Panc1 (cell line): ENCODE measurements around the gene RPN2. TPM values are rescaled to one million over a fixed set of nuclear protein-coding genes. Genes with fewer than 3 reads are reported as not detected.

ENCODE experiments used
- ATAC-seq: fragments of 200-7000 bp; cut with Tn5 transposase; 2 replicates; pipeline ENCODE4 v1.9.1; 2020; ENCODE audit warnings: mild to moderate bottlenecking, moderate library complexity
- BruUV-seq: library from RNA; stranded (reverse); fragments of 400-500 nt; replicated peaks from 2 replicates; lab custom pipeline; 2021; lab: Mats Ljungman, UMichigan
- CTCF ChIA-PET: fragments of 300-600 bp; sonication (Branson Sonifier 250); formaldehyde crosslinking; loops from one replicate; lab custom pipeline; 2022; ENCODE audit warnings: antibody characterized with exemption; lab: Charles Lee
- POLR2A ChIA-PET: fragments of 300-600 bp; sonication (Branson Sonifier 250); formaldehyde crosslinking; loops from one replicate; lab custom pipeline; 2022; ENCODE audit warnings: antibody characterized with exemption; lab: Charles Lee
- DNase-seq: peaks from one replicate; pipeline ENCODE4 v3.0.0-alpha.2; 2010; ENCODE audit warnings: low read depth, low spot score
- H3K27ac ChIP-seq: 2 replicates; pipeline ENCODE4 v1.5.1; 2011; ENCODE audit warnings: mild to moderate bottlenecking, low read length, inconsistent platforms
- H3K27me3 ChIP-seq: fragments of 200-500 bp; sonication (Bioruptor generic); 2 replicates; pipeline ENCODE4 v1.6.0; 2014; ENCODE audit warnings: low read length, inconsistent platforms; ENCODE audit not compliant: control insufficient read depth, insufficient read depth
- H3K36me3 ChIP-seq: fragments of 200-500 bp; sonication (Bioruptor generic); 2 replicates; pipeline ENCODE4 v1.5.1; 2014; ENCODE audit warnings: inconsistent platforms, mild to moderate bottlenecking, low read length, moderate library complexity; ENCODE audit not compliant: control insufficient read depth, insufficient read depth
- H3K4me1 ChIP-seq: 2 replicates; pipeline ENCODE4 v1.5.1; 2011; ENCODE audit warnings: inconsistent platforms, mild to moderate bottlenecking, low read length, moderate library complexity; ENCODE audit not compliant: control insufficient read depth, insufficient read depth
- H3K4me3 ChIP-seq, 2 experiments: 2 replicates each; pipeline ENCODE4 v1.5.1; 2011 to 2012; ENCODE audit warnings: low read depth in 2 of 2, low read length in 2 of 2, mild to moderate bottlenecking in 2 of 2, inconsistent platforms in 1 of 2, moderate library complexity in 1 of 2
- H3K9me3 ChIP-seq: fragments of 200-500 bp; sonication (Bioruptor generic); 2 replicates; pipeline ENCODE4 v1.5.1; 2014; ENCODE audit warnings: low read depth, mild to moderate bottlenecking, inconsistent platforms, low read length, moderate library complexity; ENCODE audit not compliant: control insufficient read depth, insufficient read depth
- POLR2AphosphoS5 ChIP-seq: IDR thresholded peaks from 2 replicates; pipeline ENCODE4 v1.6.1; 2012; ENCODE audit warnings: mild to moderate bottlenecking, low read depth, low read length, moderate library complexity
- SIN3A ChIP-seq: IDR thresholded peaks from 2 replicates; pipeline ENCODE4 v1.6.1; 2012; ENCODE audit warnings: low read depth, mild to moderate bottlenecking, low read length, moderate library complexity, borderline replicate concordance; ENCODE audit not compliant: insufficient read depth
- TCF7L2 ChIP-seq: IDR thresholded peaks from 2 replicates; pipeline ENCODE4 v1.6.1; 2011; ENCODE audit warnings: mild to moderate bottlenecking, low read depth, low read length, inconsistent platforms
- in situ Hi-C: cut with HindIII; loops from 2 replicates; pipeline ENCODE4 v1.10.0; 2016; ENCODE audit warnings: low sequenced_read_pairs, low pct_unique_long_range_greater_than_20kb
- intact Hi-C: fragments of 100-400 bp; cut with micrococcal nuclease; formaldehyde crosslinking; loops from one replicate; pipeline ENCODE4 v1.10.0; 2022; ENCODE audit not compliant: unreplicated experiment
- total RNA-seq: library from RNA; stranded (reverse); gene quantifications from one replicate; pipeline ENCODE4 v1.2.1, GENCODE V29; 2021; ENCODE audit not compliant: unreplicated experiment
- TF ChIP-seq, protein P1 (sequence below), 2 experiments: IDR thresholded peaks; 2 replicates each; pipeline ENCODE4 v1.6.1; 2011 to 2012; ENCODE audit warnings: low read depth in 2 of 2, control low read depth in 1 of 2, low read length in 1 of 2, mild to moderate bottlenecking in 1 of 2, moderate library complexity in 1 of 2; ENCODE audit not compliant: insufficient read depth in 1 of 2
- TF ChIP-seq, protein P2 (sequence below): fragments of 450-650 bp; IDR thresholded peaks from 2 replicates; pipeline ENCODE4 v1.5.1; 2017; ENCODE audit warnings: mild to moderate bottlenecking

RPN2 gene
- total RNA-seq, 1 experiment from 2014 or later: 250 TPM

DNA sequence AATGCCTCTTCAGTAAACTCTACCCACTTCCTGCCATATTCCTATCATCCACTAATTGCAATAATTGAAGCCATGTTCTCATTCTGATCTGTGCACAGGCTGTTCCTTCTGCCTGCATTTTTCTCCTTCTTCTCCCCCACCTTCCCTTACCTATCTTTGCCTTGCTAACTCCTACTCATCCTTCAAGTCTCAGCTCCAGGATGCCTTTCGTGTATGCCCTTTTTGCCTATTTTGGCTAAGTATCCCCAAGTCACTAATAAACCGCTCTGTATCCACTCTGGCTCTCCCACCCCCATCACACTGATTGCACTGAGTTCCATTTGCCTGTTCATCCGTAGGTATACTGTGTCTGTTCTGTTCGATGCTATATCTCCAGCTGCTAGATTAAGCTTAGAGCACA lies 6.3 kb upstream of the RPN2 start:
- in situ Hi-C loops: no loop called here
- DNase-seq: no peak
- ChIA-PET CTCF (no interaction called here), POLR2A (no interaction called here)
- no peaks in the 10 kb centered on the region for H3K27me3 ChIP-seq
- no peak overlapping the region for H3K27ac ChIP-seq
- no peaks in the 10 kb centered on the region for H3K36me3 ChIP-seq
- H3K4me1 ChIP-seq: peaks cover 3% of the 10 kb centered on the region; the same call in 1 of the 2 replicates
- no TSS peak for BruUV-seq
- no peak for TF ChIP-seq POLR2AphosphoS5
- TF ChIP-seq SIN3A: no peak
- TF ChIP-seq, protein P1, sequence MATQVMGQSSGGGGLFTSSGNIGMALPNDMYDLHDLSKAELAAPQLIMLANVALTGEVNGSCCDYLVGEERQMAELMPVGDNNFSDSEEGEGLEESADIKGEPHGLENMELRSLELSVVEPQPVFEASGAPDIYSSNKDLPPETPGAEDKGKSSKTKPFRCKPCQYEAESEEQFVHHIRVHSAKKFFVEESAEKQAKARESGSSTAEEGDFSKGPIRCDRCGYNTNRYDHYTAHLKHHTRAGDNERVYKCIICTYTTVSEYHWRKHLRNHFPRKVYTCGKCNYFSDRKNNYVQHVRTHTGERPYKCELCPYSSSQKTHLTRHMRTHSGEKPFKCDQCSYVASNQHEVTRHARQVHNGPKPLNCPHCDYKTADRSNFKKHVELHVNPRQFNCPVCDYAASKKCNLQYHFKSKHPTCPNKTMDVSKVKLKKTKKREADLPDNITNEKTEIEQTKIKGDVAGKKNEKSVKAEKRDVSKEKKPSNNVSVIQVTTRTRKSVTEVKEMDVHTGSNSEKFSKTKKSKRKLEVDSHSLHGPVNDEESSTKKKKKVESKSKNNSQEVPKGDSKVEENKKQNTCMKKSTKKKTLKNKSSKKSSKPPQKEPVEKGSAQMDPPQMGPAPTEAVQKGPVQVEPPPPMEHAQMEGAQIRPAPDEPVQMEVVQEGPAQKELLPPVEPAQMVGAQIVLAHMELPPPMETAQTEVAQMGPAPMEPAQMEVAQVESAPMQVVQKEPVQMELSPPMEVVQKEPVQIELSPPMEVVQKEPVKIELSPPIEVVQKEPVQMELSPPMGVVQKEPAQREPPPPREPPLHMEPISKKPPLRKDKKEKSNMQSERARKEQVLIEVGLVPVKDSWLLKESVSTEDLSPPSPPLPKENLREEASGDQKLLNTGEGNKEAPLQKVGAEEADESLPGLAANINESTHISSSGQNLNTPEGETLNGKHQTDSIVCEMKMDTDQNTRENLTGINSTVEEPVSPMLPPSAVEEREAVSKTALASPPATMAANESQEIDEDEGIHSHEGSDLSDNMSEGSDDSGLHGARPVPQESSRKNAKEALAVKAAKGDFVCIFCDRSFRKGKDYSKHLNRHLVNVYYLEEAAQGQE (IDR thresholded peaks at IDR 0.05; ENCODE audit: insufficient read depth in 1 of 2, low read depth in 2 of 2, low read length in 1 of 2): no peak
- no peak for TF ChIP-seq TCF7L2
- TF ChIP-seq, protein P2, sequence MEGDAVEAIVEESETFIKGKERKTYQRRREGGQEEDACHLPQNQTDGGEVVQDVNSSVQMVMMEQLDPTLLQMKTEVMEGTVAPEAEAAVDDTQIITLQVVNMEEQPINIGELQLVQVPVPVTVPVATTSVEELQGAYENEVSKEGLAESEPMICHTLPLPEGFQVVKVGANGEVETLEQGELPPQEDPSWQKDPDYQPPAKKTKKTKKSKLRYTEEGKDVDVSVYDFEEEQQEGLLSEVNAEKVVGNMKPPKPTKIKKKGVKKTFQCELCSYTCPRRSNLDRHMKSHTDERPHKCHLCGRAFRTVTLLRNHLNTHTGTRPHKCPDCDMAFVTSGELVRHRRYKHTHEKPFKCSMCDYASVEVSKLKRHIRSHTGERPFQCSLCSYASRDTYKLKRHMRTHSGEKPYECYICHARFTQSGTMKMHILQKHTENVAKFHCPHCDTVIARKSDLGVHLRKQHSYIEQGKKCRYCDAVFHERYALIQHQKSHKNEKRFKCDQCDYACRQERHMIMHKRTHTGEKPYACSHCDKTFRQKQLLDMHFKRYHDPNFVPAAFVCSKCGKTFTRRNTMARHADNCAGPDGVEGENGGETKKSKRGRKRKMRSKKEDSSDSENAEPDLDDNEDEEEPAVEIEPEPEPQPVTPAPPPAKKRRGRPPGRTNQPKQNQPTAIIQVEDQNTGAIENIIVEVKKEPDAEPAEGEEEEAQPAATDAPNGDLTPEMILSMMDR: no peak
- H3K4me3 ChIP-seq: no peak overlapping the region
- ATAC-seq: no peak
- intact Hi-C loops: no loop called here
- H3K9me3 ChIP-seq: no peaks in the 10 kb centered on the region

DNA sequence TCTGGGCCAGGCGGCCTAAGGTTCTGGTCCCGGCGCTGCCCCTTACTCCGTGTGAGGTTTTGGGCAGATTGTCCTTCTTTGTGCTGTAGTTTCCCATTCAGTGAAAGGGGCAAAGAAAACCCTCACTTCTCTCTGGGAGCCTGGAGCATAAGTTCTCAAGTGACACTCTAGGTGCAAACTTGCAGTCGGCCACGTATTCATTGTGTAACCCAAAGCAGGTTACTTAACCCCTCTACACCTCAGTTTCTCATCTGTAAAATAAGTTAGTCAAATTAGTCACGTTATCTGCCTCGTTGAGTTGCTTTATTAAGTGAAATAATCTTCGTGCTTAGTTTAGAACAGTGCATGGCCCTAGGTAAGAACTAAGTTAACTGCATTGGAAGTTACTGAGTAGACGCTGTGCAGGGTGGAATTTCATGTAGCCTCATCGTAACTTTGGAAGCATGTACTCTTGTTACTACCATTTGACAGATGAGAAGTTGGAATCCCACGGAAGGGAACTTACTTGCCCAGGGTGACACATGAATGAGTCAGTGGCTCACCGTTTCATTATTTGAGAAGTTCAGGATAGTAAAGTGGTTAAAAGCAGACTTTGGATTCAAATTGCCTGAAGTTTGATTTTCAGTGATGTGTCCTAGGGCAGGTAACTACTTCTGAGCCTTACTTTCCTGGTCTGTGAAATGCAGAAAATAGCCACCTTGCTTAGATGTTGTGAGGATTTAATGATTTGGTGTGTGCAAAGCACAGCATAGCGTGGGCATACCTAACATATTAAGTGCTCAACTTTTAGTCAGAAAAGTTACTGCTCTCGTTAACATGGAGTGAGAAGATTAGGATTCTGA lies 774 bp downstream of the RPN2 start:
- intact Hi-C loops: no loop called here

More for the DNA sequence above, 774 bp downstream of the RPN2 start:
- DNase-seq (no peak), ATAC-seq (no peak)
- ChIA-PET POLR2A (no interaction called here), CTCF (no interaction called here)
- Histone ChIP-seq H3K27me3 (no peaks in the 10 kb centered on the region), H3K4me1 (peaks cover 13% of the 10 kb centered on the region; the same call in 1 of the 2 replicates), H3K27ac (peak overlapping the region; percentile 96), H3K9me3 (no peaks in the 10 kb centered on the region), H3K36me3 (peaks cover 7% of the 10 kb centered on the region; the same call in 1 of the 2 replicates), H3K4me3 (peak overlapping the region; percentile 80 to 97)
- in situ Hi-C loops: no loop called here
- TF ChIP-seq SIN3A: no peak
- no peak for TF ChIP-seq TCF7L2
- TF ChIP-seq, protein P2: no peak
- no peak; the same call in 1 of the 2 replicates for TF ChIP-seq POLR2AphosphoS5
- TF ChIP-seq, protein P1 (IDR thresholded peaks at IDR 0.05; ENCODE audit: insufficient read depth in 1 of 2, low read depth in 2 of 2, low read length in 1 of 2): no peak
- no TSS peak for BruUV-seq
